Dermis microvascular lymphatic vessel endothelial cell (primary cell): ENCODE data around the gene RGS12. TPM values are rescaled to one million over a fixed set of nuclear protein-coding genes. Genes with fewer than 3 reads are reported as not detected.

Experiments used
- DNase-seq, 2 donors: peaks; one replicate each; pipeline versions ENCODE4 v3.0.0 to v3.0.0-alpha.2; 2010; ENCODE audit warnings: low read depth in 2 of 2
- total RNA-seq: library from RNA; depleted of rRNA; stranded (reverse); fragments of >200 nt; gene quantifications from 2 replicates; pipeline ENCODE4 v1.2.1, GENCODE V29; 2014

RGS12 gene
- total RNA-seq, 1 donor from 2014 or later: 30.7 TPM

GRCh38 chr4:3324093-3324815 is 31.4 kb downstream of the RGS12 start:
- DNase-seq: no peak

GRCh38 chr4:3328814-3329663 is 36.2 kb downstream of the RGS12 start:
- DNase-seq: no peak

GRCh38 chr4:3329887-3330286 is 37.1 kb downstream of the RGS12 start:
- no peak for DNase-seq

GRCh38 chr4:3330707-3331106 is 37.9 kb downstream of the RGS12 start:
- peak in 1 of 2 donors; percentile 47 for DNase-seq

- peak; percentile 86 to 87 for DNase-seq
These were observed 38.9 kb downstream of the RGS12 start for GRCh38 chr4:3331511-3332394.

GRCh38 chr4:3332498-3332897 is 39.7 kb downstream of the RGS12 start:
- DNase-seq: no peak

- no peak for DNase-seq
These were observed 41.5 kb downstream of the RGS12 start for GRCh38 chr4:3334316-3334715.

- peak; percentile 63 to 76 for DNase-seq
These were observed 42.6 kb downstream of the RGS12 start for GRCh38 chr4:3335385-3335784.

GRCh38 chr4:3335982-3336381 is 43.2 kb downstream of the RGS12 start:
- no peak for DNase-seq

GRCh38 chr4:3336382-3337356 is 43.8 kb downstream of the RGS12 start:
- DNase-seq: peak in 1 of 2 donors; percentile 47

GRCh38 chr4:3337357-3337732 is 44.5 kb downstream of the RGS12 start:
- DNase-seq: no peak

GRCh38 chr4:3337811-3338210 is 45.0 kb downstream of the RGS12 start:
- peak in 1 of 2 donors; percentile 76 for DNase-seq

GRCh38 chr4:3338321-3338838 is 45.6 kb downstream of the RGS12 start:
- DNase-seq: no peak

GRCh38 chr4:3338976-3339531 is 46.2 kb downstream of the RGS12 start:
- DNase-seq: no peak

GRCh38 chr4:3339577-3339976 is 46.8 kb downstream of the RGS12 start:
- DNase-seq: no peak

- no peak for DNase-seq
These were observed 47.3 kb downstream of the RGS12 start for GRCh38 chr4:3340038-3340699.

GRCh38 chr4:3340700-3341083 is 47.9 kb downstream of the RGS12 start:
- DNase-seq: no peak

- DNase-seq: no peak
These were observed 48.9 kb downstream of the RGS12 start for GRCh38 chr4:3341760-3342159.

GRCh38 chr4:3342182-3342854 is 49.5 kb downstream of the RGS12 start:
- peak; percentile 40 to 75 for DNase-seq
